ENCODE measurements around the gene ART3. TPM values are rescaled to one million over a fixed set of nuclear protein-coding genes. Genes with fewer than 3 reads are reported as not detected.

ART3 gene
- total RNA-seq, 1 experiment from 2014 or later, result not detected

DNA sequence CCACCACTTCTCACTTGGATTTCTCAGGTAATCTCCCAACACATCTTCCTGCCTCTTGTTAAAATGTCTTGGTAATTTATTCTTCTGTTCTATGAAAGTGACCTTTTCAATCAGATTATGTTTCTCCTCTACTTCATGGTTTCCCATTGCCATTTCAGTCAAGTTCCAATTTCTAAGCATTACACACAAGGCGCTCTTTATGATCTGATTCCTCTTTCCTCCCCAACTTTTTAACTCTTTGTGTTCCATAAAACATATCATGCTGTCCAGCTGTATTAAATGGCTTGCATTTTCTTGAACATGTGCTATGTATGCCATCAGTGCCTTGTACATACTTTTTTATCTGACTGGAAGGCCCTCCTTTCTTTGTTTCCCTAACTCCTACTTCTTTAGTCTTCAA is 13.1 kb upstream of the ART3 start:
- Histone ChIP-seq H3K9me3 (ENCODE audit: insufficient read depth, low read depth) (no peaks in the 10 kb centered on the region), H3K4me3 (no peak overlapping the region), H3K4me2 (no peak overlapping the region), H3K4me1 (replicated peaks; ENCODE audit: insufficient read depth) (peaks cover 41% of the 10 kb centered on the region), H3K79me2 (ENCODE audit: low read depth) (no peaks in the 10 kb centered on the region), H3K27ac (no peak overlapping the region), H3K9me2 (ENCODE audit: insufficient read depth) (no peaks in the 10 kb centered on the region), H3F3A (ENCODE audit: insufficient read depth, low read depth) (peaks cover 16% of the 10 kb centered on the region), H3K36me3 (ENCODE audit: low read depth) (no peaks in the 10 kb centered on the region), H4K20me1 (ENCODE audit: insufficient read depth) (no peaks in the 10 kb centered on the region), H3K27me3 (ENCODE audit: insufficient read depth, low read depth) (no peaks in the 10 kb centered on the region), H2AFZ (no peak overlapping the region)
- ChIA-PET CTCF (no interaction called here), POLR2A (ENCODE audit: unreplicated experiment) (no interaction called here)
- DNase-seq, result no peak
- TF ChIP-seq EZH2 (IDR thresholded peaks at IDR 0.05; ENCODE audit: low read depth), result no peak
- TF ChIP-seq, protein P1, sequence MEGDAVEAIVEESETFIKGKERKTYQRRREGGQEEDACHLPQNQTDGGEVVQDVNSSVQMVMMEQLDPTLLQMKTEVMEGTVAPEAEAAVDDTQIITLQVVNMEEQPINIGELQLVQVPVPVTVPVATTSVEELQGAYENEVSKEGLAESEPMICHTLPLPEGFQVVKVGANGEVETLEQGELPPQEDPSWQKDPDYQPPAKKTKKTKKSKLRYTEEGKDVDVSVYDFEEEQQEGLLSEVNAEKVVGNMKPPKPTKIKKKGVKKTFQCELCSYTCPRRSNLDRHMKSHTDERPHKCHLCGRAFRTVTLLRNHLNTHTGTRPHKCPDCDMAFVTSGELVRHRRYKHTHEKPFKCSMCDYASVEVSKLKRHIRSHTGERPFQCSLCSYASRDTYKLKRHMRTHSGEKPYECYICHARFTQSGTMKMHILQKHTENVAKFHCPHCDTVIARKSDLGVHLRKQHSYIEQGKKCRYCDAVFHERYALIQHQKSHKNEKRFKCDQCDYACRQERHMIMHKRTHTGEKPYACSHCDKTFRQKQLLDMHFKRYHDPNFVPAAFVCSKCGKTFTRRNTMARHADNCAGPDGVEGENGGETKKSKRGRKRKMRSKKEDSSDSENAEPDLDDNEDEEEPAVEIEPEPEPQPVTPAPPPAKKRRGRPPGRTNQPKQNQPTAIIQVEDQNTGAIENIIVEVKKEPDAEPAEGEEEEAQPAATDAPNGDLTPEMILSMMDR (conservative IDR thresholded peaks at IDR 0.05), result no peak
- intact Hi-C loops (cut with micrococcal nuclease; ENCODE audit: unreplicated experiment), result no loop called here
- BruUV-seq (replicated peaks), result no TSS peak

DNA sequence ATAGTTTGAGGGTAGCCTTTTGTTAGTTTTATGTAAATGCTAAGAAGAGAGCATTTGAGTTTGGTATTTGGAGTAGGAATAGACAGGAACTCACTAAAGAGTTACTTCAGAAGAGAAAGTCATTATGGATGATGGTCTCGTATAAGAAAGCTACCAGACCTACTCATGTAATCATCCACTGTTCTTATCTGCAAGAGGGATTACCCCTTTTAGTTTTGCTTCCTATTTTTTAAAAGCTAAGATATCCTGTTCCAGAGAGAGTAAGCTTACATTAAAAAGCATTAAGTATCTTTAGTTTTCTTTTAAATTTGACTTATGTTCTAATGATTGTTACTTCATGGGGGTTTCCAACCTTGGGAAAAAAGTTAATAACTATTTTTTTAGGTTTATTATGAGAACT is 12.5 kb upstream of the ART3 start:
- POLR2A ChIA-PET (ENCODE audit: unreplicated experiment), result no interaction called here
- H3K36me3 ChIP-seq (ENCODE audit: low read depth), result no peaks in the 10 kb centered on the region
- H4K20me1 ChIP-seq (ENCODE audit: insufficient read depth), result no peaks in the 10 kb centered on the region
- no peak overlapping the region for H3K4me2 ChIP-seq
- H3K9me3 ChIP-seq (ENCODE audit: insufficient read depth, low read depth), result no peaks in the 10 kb centered on the region
- CTCF ChIA-PET, result no interaction called here
- H3K79me2 ChIP-seq (ENCODE audit: low read depth), result no peaks in the 10 kb centered on the region
- DNase-seq, result no peak
- no peak overlapping the region for H2AFZ ChIP-seq
- H3F3A ChIP-seq (ENCODE audit: insufficient read depth, low read depth), result peaks cover 16% of the 10 kb centered on the region
- intact Hi-C loops (cut with micrococcal nuclease; ENCODE audit: unreplicated experiment), result no loop called here
- H3K4me3 ChIP-seq, result no peak overlapping the region
- no TSS peak for BruUV-seq (replicated peaks)
- no peak overlapping the region for H3K27ac ChIP-seq
- peaks cover 41% of the 10 kb centered on the region for H3K4me1 ChIP-seq (replicated peaks; ENCODE audit: insufficient read depth)
- no peak for TF ChIP-seq EZH2 (IDR thresholded peaks at IDR 0.05; ENCODE audit: low read depth)
- TF ChIP-seq, protein P1 (conservative IDR thresholded peaks at IDR 0.05), result no peak
- no peaks in the 10 kb centered on the region for H3K27me3 ChIP-seq (ENCODE audit: insufficient read depth, low read depth)
- no peaks in the 10 kb centered on the region for H3K9me2 ChIP-seq (ENCODE audit: insufficient read depth)

GRCh38 chr4:76066546-76066945 is 8.0 kb upstream of the ART3 start:
- intact Hi-C loops (cut with micrococcal nuclease; ENCODE audit: unreplicated experiment), result loop anchor here (5.0 kb wide), 2 partner anchors 149 to 169 kb away; no protein-coding TSS in a partner anchor
- no TSS peak for BruUV-seq (replicated peaks)
- Histone ChIP-seq H2AFZ (no peak overlapping the region), H3K9me2 (ENCODE audit: insufficient read depth) (no peaks in the 10 kb centered on the region), H3K27ac (no peak overlapping the region), H3K36me3 (ENCODE audit: low read depth) (no peaks in the 10 kb centered on the region), H3K4me1 (replicated peaks; ENCODE audit: insufficient read depth) (no peaks in the 10 kb centered on the region), H3K27me3 (ENCODE audit: insufficient read depth, low read depth) (no peaks in the 10 kb centered on the region), H3K79me2 (ENCODE audit: low read depth) (no peaks in the 10 kb centered on the region), H3K4me3 (no peak overlapping the region), H3F3A (ENCODE audit: insufficient read depth, low read depth) (no peaks in the 10 kb centered on the region), H3K9me3 (ENCODE audit: insufficient read depth, low read depth) (no peaks in the 10 kb centered on the region), H4K20me1 (ENCODE audit: insufficient read depth) (no peaks in the 10 kb centered on the region), H3K4me2 (no peak overlapping the region)
- TF ChIP-seq, protein P1 (conservative IDR thresholded peaks at IDR 0.05), result no peak
- no peak for TF ChIP-seq EZH2 (IDR thresholded peaks at IDR 0.05; ENCODE audit: low read depth)
- CTCF ChIA-PET, result no interaction called here
- DNase-seq, result no peak
- POLR2A ChIA-PET (ENCODE audit: unreplicated experiment), result interaction anchor here (0.7 kb wide), 1 partner anchor 67 kb away, joined by 3 read pairs; no protein-coding TSS in a partner anchor
